Spinal cord (tissue), 10 donors: ENCODE data around the gene ALPK3. TPM values are rescaled to one million over a fixed set of nuclear protein-coding genes. Genes with fewer than 3 reads are reported as not detected.

Experiments used
- DNase-seq, 6 donors: peaks; one replicate each; pipeline versions ENCODE4 v3.0.0 to v3.0.0-alpha.2; 2013 to 2015; ENCODE audit warnings: low spot score in 6 of 6, low read depth in 4 of 6
- H3K27ac ChIP-seq: one replicate; pipeline ENCODE4 v1.5.1; 2013; ENCODE audit warnings: low read depth, low read length, control low read depth
- H3K27me3 ChIP-seq: one replicate; pipeline ENCODE4 v1.6.1; 2013; ENCODE audit warnings: low read length; ENCODE audit not compliant: control insufficient read depth, insufficient read depth
- H3K36me3 ChIP-seq: one replicate; pipeline ENCODE4 v1.6.1; 2013; ENCODE audit warnings: low read length; ENCODE audit not compliant: control insufficient read depth, insufficient read depth
- H3K4me1 ChIP-seq: one replicate; pipeline ENCODE4 v1.6.1; 2013; ENCODE audit warnings: low read length; ENCODE audit not compliant: control insufficient read depth, insufficient read depth
- H3K4me3 ChIP-seq: one replicate; pipeline ENCODE4 v1.5.1; 2013; ENCODE audit warnings: low read depth, low read length, control low read depth
- H3K9me3 ChIP-seq: one replicate; pipeline ENCODE4 v1.6.1; 2013; ENCODE audit warnings: low read length; ENCODE audit not compliant: control insufficient read depth, insufficient read depth
- WGBS: methylation state at CpG from one replicate; pipeline ENCODE4 v1.1.5; 2013; ENCODE audit warnings: missing lambda C conversion rate; ENCODE audit not compliant: insufficient coverage; 5-methylcytosine and 5-hydroxymethylcytosine counted together
- polyA plus RNA-seq, 2 donors: library from polyadenylated mRNA; unstranded; fragments of 120-200 nt; gene quantifications; one replicate each; pipeline ENCODE4 v1.2.1, GENCODE V29; 2013; ENCODE audit not compliant: insufficient read length in 2 of 2
- total RNA-seq, 2 donors: library from RNA; depleted of rRNA in 1 of 2; stranded (reverse); fragments of 120-200 nt in 1 of 2; fragments of >200 nt in 1 of 2; gene quantifications; one replicate each; pipeline versions ENCODE4 v1.2.3 to v1.2.4, GENCODE V29; 2013 to 2014
- donor health status: healthy.

The ALPK3 gene
- total and polyA plus RNA-seq, 4 donors, result 5.8 to 8.7 (median 6.4) TPM

DNA sequence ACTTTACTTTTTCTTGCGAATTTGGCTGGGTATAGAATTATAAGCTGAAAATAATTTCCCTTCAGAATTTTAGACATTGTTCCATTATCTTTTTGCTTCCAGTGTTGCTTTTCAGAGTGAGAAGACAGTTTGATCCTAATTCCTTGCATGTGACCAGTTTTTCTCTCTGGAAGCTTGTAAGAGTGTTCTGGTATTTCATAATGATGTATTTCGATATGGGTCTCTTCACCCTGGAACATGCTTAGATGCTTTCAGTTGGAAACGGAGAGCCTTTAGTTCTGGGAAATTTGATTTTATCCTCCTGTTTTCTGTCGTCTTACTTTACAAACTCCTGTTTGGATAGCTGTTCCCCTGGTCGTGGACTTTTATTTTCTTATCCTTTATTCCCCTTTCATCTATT lies 13.9 kb downstream of the ALPK3 start:
- no peaks in the 10 kb centered on the region for H3K27me3 ChIP-seq
- H3K27ac ChIP-seq, result no peak overlapping the region
- peaks cover 3% of the 10 kb centered on the region for H3K36me3 ChIP-seq
- no peak overlapping the region for H3K4me3 ChIP-seq
- no peaks in the 10 kb centered on the region for H3K9me3 ChIP-seq
- no peak for DNase-seq
- peaks cover 3% of the 10 kb centered on the region for H3K4me1 ChIP-seq
- WGBS, result no CpG with 5 or more reads among the region's 5 CpGs

DNA sequence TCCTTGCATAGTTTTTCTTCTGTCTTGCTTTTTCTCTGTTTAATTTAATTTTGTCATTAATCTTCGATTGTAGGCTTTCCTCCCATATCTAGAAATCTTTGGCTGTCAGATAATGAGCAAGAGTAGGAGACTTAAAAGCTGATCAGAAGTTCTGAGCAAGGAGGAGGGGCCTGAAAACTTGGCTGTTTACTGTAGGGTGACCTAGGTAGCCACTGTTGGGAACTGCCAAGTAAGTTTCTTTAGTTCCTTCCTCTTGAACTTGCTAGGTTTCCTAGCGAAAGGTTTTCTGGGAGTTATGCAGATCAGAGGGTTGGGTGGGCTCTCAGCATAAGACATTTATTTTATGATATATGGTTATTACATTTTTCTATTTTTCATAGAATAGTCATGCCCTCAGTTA lies 14.5 kb downstream of the ALPK3 start:
- no CpG with 5 or more reads among the region's 2 CpGs for WGBS
- Histone ChIP-seq H3K27me3 (no peaks in the 10 kb centered on the region), H3K4me1 (peaks cover 3% of the 10 kb centered on the region), H3K4me3 (no peak overlapping the region), H3K9me3 (no peaks in the 10 kb centered on the region), H3K27ac (no peak overlapping the region), H3K36me3 (peaks cover 3% of the 10 kb centered on the region)
- DNase-seq, result no peak

DNA sequence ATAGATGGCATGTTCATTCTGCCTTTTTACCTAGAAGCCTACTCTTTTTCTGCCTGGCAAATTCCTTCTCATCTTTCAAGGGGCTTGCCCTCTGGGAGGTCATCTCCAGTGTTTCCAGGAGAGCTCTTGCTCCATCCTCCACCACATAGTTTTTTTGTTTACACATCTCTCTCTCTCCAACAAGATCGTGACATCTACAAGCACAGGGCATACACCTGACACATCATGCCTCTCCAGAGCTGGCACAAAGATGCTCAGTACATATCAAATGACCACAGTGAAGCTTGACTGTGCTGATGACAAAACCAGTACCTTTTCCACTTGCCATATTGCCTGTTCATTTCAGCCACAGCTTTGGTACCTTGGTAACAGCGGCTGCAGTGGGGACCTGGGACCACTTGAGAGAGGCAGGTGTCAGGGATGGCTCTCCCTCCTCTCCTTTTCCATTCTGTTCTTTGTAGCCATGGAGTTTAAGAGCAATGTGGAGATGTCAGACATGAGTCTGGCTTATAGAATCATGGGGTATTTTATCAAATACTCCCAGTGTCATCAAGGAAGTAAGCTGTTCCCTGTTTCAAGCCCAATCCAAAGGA lies 15.4 kb downstream of the ALPK3 start:
- peaks cover 3% of the 10 kb centered on the region for H3K36me3 ChIP-seq
- no peak overlapping the region for H3K27ac ChIP-seq
- no peaks in the 10 kb centered on the region for H3K27me3 ChIP-seq
- WGBS, result 61% methylated on average over 2 of the region's 2 CpGs
- no peaks in the 10 kb centered on the region for H3K4me1 ChIP-seq
- H3K9me3 ChIP-seq, result no peaks in the 10 kb centered on the region
- no peak overlapping the region for H3K4me3 ChIP-seq
- no peak for DNase-seq

DNA sequence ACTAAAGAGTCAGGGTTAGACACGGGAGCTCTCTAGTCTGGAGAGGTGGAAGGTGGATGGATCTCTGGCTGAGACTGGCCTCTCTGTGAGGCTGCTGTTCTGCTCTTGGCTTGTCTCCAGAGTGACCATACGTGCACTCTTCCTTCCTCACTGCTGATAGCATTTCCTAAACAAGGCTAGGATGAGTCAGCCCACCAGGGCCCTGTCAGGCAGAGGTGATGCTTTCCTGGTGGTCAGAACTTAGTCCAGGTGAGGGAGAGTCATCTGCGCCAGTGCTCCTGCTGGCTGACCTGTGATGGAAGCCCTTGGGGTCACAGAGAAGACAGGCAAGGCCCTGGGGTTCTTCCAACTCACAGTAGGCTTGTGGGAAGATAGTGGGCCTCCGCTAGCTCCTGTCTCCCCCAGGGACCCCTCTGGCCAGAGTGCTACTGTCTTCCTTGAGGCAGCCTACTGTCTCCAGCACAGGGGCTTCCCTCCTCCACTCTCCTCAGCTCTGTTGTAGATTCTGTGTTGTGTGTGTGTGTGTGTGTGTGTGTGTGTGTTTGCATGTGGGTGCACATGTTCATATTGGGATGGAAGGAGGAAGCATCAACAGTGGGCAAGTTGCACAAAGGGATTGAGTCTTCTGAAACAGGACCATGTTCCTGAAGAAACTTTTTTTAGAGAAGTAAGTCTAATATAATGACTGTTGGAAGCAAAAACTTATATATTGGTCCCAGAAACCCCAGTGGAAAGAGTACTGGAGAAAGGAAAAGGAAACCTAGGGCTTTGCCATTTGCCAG lies 16.5 kb downstream of the ALPK3 start:
- Histone ChIP-seq H3K27me3 (no peaks in the 10 kb centered on the region), H3K36me3 (peaks cover 3% of the 10 kb centered on the region), H3K4me3 (no peak overlapping the region), H3K9me3 (no peaks in the 10 kb centered on the region), H3K4me1 (no peaks in the 10 kb centered on the region), H3K27ac (no peak overlapping the region)
- WGBS, result 86% methylated on average over 2 of the region's 4 CpGs
- no peak for DNase-seq

DNA sequence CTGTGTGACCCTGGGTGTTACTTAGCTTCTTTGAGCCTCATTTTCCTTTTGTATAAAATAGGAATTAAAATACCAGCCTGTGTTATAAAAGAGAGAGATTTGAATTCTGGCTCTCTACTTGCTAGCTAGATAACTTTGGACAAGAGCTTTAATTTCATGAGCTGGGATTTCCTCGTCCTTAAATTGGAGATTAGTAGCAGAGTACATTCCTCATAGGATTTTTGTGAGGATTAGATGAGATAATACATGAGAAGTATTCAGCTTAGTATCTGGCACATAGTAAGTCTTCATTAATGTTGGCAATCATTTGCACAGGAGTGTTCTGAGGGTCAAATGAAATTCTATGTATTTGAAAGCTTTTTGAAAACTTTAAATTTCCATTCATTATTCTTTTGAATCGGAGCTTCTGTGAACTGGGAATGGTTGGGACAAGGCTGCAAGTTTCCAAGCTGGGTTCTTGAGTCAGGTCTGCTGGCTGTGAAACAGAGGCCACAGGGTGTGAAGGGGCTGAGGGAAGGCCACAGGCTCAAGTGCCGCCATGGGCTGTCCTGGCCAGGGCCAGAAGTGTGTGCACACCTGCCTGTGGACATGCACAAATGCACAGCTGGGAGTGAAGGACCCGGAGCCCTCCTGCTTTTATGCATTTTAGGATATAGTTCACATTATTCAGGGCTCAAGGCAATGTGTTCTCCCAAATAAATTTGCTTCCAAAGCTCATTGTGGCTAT lies 17.2 kb downstream of the ALPK3 start:
- no peak overlapping the region for H3K4me3 ChIP-seq
- DNase-seq, result no peak
- H3K27me3 ChIP-seq, result no peaks in the 10 kb centered on the region
- H3K4me1 ChIP-seq, result no peaks in the 10 kb centered on the region
- H3K36me3 ChIP-seq, result peaks cover 7% of the 10 kb centered on the region
- no peak overlapping the region for H3K27ac ChIP-seq
- H3K9me3 ChIP-seq, result no peaks in the 10 kb centered on the region
- 100% methylated on average over 3 of the region's 4 CpGs for WGBS

DNA sequence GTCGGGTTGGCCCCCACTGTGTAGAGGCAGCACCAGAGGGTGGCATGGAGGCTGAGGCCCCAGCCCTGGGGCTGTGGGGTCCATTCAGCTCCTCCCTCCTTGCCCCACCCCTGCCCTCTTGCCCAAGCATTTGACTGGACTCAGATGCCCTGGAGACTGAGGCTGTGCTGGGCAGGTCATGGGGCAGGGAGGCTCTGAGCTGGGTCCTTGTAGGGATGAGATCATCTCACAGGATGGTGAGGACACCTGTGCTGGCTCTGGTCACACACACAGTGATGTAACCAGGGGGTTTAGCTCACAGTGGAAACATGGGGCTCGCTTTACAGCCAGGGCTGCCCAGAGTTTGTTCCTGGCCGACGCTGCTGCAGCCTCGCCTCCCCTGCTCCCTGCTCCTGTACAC lies 17.8 kb downstream of the ALPK3 start:
- no peaks in the 10 kb centered on the region for H3K4me1 ChIP-seq
- peaks cover 13% of the 10 kb centered on the region for H3K36me3 ChIP-seq
- no peaks in the 10 kb centered on the region for H3K9me3 ChIP-seq
- H3K27ac ChIP-seq, result no peak overlapping the region
- H3K27me3 ChIP-seq, result no peaks in the 10 kb centered on the region
- no peak for DNase-seq
- 91% methylated on average over 5 of the region's 5 CpGs for WGBS
- no peak overlapping the region for H3K4me3 ChIP-seq

DNA sequence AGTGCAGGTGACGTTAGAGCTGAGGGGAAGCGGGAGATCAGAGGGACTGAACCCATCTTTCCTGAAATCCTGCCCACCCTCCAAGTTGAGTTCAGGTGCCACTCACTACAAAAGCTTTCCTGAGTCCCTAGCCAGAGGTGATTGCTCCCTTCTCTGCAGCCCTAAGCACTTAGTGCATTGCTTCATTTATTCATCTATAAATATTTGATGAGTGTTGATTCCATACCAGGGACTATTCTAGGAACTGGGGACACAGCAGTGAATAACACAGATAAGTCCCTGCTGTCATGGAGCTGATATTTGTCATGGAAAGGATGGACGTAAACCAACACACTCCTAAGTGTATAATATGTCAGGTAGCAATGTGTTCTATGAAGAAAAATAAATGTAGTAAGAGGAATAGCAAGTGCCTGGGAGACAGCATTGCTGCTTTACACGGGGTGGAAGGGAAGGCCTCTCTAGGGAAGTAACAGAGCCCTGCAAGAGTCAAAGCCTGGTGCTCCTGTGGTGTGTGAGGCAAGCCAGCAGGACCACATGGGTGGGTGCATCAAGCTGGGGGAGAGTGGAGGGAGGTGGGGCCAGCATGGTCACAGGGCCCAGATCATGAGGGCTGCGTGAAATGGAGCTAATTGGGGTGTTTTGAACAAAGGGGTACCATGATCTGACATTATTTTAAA lies 18.6 kb downstream of the ALPK3 start:
- peaks cover 6% of the 10 kb centered on the region for H3K4me1 ChIP-seq
- H3K27me3 ChIP-seq, result no peaks in the 10 kb centered on the region
- H3K9me3 ChIP-seq, result no peaks in the 10 kb centered on the region
- no peak for DNase-seq
- 71% methylated on average over 4 of the region's 5 CpGs for WGBS
- no peak overlapping the region for H3K27ac ChIP-seq
- H3K36me3 ChIP-seq, result peaks cover 21% of the 10 kb centered on the region
- no peak overlapping the region for H3K4me3 ChIP-seq

DNA sequence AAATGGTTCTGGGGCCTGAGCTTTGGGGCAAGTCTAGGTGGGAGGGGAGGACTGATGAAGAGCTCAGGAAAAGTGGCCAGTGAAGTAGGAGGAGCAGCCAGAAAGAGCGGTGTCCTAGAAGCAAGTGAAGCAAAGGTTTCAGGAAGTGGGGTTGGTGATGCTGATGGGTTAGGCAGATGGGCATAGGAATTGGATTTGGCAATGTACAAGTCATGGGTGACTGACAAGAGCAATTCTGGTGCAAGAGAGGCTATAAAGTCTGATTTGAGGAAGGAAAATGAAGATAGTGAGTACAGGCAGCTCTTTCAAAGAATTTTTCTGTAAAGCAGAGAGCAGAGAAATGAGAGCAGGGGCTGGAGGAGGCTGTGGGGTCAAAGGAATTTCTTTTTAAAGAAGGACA lies 19.7 kb downstream of the ALPK3 start:
- H3K27ac ChIP-seq, result no peak overlapping the region
- 95% methylated on average over 1 of the region's 1 CpG for WGBS

DNA sequence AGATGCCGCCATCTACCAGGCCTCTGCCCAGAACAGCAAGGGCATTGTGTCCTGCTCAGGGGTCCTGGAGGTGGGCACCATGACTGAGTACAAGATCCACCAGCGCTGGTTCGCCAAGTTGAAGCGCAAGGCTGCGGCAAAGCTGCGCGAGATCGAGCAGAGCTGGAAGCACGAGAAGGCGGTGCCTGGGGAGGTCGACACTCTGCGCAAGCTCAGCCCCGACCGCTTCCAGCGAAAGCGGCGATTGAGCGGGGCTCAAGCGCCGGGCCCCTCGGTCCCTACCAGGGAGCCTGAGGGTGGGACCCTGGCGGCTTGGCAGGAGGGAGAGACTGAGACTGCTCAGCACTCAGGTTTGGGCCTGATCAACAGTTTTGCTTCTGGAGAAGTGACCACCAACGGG lies 22.6 kb downstream of the ALPK3 start:
- Histone ChIP-seq H3K4me3 (no peak overlapping the region), H3K4me1 (peaks cover 6% of the 10 kb centered on the region), H3K27me3 (no peaks in the 10 kb centered on the region), H3K36me3 (peaks cover 22% of the 10 kb centered on the region), H3K27ac (no peak overlapping the region), H3K9me3 (no peaks in the 10 kb centered on the region)
- DNase-seq, result no peak
- 98% methylated on average over 23 of the region's 23 CpGs for WGBS

More for the DNA sequence above, 19.7 kb downstream of the ALPK3 start:
- H3K4me3 ChIP-seq, result no peak overlapping the region
- H3K27me3 ChIP-seq, result no peaks in the 10 kb centered on the region
- H3K4me1 ChIP-seq, result peaks cover 6% of the 10 kb centered on the region
- no peak for DNase-seq
- H3K9me3 ChIP-seq, result no peaks in the 10 kb centered on the region
- peaks cover 25% of the 10 kb centered on the region for H3K36me3 ChIP-seq
